GM10266 (cell line): ENCODE data around the gene ABCB1.
"Not testable (repeated sequence)": the region's sequence is repeated elsewhere in the genome, so short reads cannot be mapped to it uniquely, and the experiment has no call there.

ENCODE experiments used
- DNase-seq: peaks from one replicate; pipeline ENCODE4 v3.0.0; 2012; ENCODE audit errors: extremely low spot score
- TF ChIP-seq, protein P1 (sequence below): IDR thresholded peaks from 2 replicates; pipeline ENCODE4 v1.5.1; 2012; ENCODE audit warnings: mild to moderate bottlenecking, low read depth; ENCODE audit not compliant: control insufficient read depth, insufficient read depth; ENCODE audit errors: missing control alignments

The ABCB1 gene

DNA sequence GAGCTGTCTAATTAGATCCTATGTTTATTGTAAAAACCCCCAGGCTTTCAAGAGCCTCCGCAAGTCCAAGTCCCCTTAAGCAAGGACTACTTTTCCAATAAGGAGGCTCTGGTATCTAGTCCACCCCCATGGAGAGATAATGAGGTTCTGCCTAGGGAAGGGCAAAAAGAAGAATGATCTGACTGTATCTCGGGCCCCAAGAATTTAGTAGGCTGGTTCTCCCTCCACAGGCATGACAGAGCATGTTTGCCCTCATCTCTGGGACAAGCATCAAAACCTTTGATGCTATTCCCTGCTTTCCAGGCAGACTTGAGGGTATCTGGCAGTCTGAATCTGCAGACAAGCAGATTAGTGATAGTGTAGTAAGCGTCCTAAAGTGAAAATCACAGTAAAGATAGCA lies 19.0 kb downstream of the ABCB1 start:
- TF ChIP-seq, protein P1, sequence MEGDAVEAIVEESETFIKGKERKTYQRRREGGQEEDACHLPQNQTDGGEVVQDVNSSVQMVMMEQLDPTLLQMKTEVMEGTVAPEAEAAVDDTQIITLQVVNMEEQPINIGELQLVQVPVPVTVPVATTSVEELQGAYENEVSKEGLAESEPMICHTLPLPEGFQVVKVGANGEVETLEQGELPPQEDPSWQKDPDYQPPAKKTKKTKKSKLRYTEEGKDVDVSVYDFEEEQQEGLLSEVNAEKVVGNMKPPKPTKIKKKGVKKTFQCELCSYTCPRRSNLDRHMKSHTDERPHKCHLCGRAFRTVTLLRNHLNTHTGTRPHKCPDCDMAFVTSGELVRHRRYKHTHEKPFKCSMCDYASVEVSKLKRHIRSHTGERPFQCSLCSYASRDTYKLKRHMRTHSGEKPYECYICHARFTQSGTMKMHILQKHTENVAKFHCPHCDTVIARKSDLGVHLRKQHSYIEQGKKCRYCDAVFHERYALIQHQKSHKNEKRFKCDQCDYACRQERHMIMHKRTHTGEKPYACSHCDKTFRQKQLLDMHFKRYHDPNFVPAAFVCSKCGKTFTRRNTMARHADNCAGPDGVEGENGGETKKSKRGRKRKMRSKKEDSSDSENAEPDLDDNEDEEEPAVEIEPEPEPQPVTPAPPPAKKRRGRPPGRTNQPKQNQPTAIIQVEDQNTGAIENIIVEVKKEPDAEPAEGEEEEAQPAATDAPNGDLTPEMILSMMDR, result no peak

DNA sequence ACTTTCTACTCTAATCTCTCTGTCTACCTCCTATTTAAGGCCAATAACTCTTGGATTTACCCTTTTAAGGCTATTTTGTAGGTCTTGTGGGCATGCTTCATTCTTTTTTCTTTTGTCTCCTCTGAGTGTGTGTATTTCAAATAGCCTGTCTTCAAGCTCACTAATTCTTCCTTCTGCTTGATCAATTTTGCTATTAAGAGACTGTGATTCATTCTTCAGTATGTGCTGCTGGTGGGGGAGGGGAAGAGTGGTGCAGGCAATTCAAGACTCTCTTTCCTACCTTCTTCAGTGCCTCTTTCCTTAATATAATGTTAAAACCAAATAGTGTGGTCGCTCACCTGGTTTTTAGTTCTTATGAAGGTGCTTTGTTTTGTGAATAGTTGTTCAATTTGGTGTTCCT lies 20.0 kb downstream of the ABCB1 start:
- TF ChIP-seq, protein P1, result no peak
- no peak for DNase-seq

More for the DNA sequence above, 19.0 kb downstream of the ABCB1 start:
- no peak for DNase-seq

DNA sequence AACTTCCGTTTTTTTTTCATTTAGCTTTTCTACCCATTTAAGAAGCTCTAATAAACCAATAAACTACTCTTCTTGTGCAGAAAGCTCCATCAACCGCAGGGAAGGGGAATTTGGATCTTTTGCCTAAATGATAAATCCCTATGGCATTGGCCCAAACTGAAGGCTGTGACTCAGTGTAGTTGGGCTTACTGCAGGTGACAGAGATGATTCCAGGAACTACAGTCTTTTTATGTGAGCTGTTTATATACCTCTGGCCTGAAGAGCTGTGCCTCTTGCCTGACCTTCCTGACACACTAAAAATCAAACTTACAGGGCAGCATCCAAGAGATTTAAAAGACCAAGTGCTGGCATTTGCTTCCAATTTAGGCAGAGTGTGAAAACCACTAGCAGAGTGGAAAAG lies 25.2 kb downstream of the ABCB1 start:
- DNase-seq, result no peak
- TF ChIP-seq, protein P1, result no peak

GRCh38 chr7:87574630-87575029 lies 26.1 kb downstream of the ABCB1 start:
- TF ChIP-seq, protein P1, result no peak
- DNase-seq, result peak; percentile 19

DNA sequence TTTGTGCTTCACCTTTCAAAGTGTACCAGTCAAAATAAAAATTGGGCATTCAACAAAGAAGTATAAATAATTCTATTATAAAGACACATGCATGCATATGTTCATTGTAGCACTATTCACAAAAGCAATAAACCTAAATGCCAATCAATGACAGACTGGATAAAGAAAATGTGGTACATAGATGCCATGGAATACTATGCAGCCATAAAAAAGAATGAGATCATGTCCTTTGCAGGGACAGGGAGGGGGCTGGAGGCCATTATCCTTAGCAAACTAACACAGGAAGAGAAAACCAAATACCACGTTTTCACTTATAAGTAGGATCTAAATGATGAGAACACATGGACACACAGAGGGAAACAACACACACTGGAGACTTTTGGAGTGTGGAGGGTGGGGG lies 28.2 kb downstream of the ABCB1 start:
- not testable (repeated sequence) for DNase-seq

DNA sequence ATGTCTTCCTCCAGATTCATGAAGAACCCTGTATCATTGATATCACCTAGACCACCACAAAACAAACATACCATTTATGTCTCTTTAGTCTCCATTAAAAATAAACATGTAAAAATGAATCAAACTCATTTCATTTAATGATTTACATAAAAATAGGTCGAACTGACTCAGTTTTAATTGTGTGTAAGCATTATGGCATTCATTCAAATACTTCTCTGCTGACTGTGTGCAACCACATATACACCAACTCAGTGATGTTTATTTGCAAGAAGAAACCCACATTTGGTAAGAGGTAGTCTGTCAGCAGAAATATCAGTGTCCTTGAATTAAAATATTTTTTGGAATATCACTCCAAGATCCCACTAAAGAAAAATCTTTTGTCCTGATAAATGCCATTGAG lies 30.5 kb downstream of the ABCB1 start:
- no peak for DNase-seq
- TF ChIP-seq, protein P1, result no peak

- TF ChIP-seq, protein P1, result no peak
- no peak for DNase-seq
Measured at GRCh38 chr7:87567052-87567451, 33.6 kb downstream of the ABCB1 start.

GRCh38 chr7:87566311-87566900 lies 34.3 kb downstream of the ABCB1 start:
- no peak for DNase-seq
- TF ChIP-seq, protein P1, result no peak
